GM18505 (cell line): Measurements from ENCODE around the gene LMO3.
"Not testable (repeated sequence)": the region's sequence is repeated elsewhere in the genome, so short reads cannot be mapped to it uniquely, and the experiment has no call there.

ENCODE experiments used
- ATAC-seq: cut with Tn5 transposase; IDR thresholded peaks from one replicate; pipeline ENCODE4 v1.9.1; 2021; ENCODE audit not compliant: unreplicated experiment
- POLR2A ChIP-seq: IDR thresholded peaks from 4 replicates; pipeline ENCODE4 v1.6.1; 2011; ENCODE audit warnings: borderline replicate concordance; ENCODE audit not compliant: insufficient read depth, insufficient read length; ENCODE audit errors: extremely low read depth

Gene LMO3

GRCh38 chr12:16553457-16553856, 52.5 kb downstream of the LMO3 start:
- TF ChIP-seq POLR2A = no peak
- no peak for ATAC-seq

GRCh38 chr12:16552301-16552700, 53.7 kb downstream of the LMO3 start:
- ATAC-seq = no peak
- no peak for TF ChIP-seq POLR2A

- no peak for ATAC-seq
- no peak for TF ChIP-seq POLR2A
These were observed 60.1 kb downstream of the LMO3 start for GRCh38 chr12:16545836-16546235.

- no peak for ATAC-seq
These were observed 63.4 kb downstream of the LMO3 start for GRCh38 chr12:16542586-16542985.

GRCh38 chr12:16537652-16538051, 68.3 kb downstream of the LMO3 start:
- not testable (repeated sequence) for ATAC-seq

More at GRCh38 chr12:16542586-16542985, 63.4 kb downstream of the LMO3 start:
- no peak for TF ChIP-seq POLR2A

GRCh38 chr12:16531621-16532020, 74.3 kb downstream of the LMO3 start:
- TF ChIP-seq POLR2A = no peak
- no peak for ATAC-seq

GRCh38 chr12:16530268-16530850, 75.6 kb downstream of the LMO3 start:
- ATAC-seq = no peak
- no peak for TF ChIP-seq POLR2A

GRCh38 chr12:16526693-16527092, 79.3 kb downstream of the LMO3 start:
- TF ChIP-seq POLR2A = no peak
- ATAC-seq = no peak

GRCh38 chr12:16524378-16524777, 81.6 kb downstream of the LMO3 start:
- no peak for ATAC-seq
- TF ChIP-seq POLR2A = no peak

- ATAC-seq = no peak
- TF ChIP-seq POLR2A = no peak
These were observed 82.0 kb downstream of the LMO3 start for GRCh38 chr12:16523951-16524331.

- ATAC-seq = no peak
- no peak for TF ChIP-seq POLR2A
These were observed 82.5 kb downstream of the LMO3 start for GRCh38 chr12:16523284-16523950.

- ATAC-seq = no peak
- TF ChIP-seq POLR2A = no peak
These were observed 85.6 kb downstream of the LMO3 start for GRCh38 chr12:16520328-16520727.

- ATAC-seq = no peak
- TF ChIP-seq POLR2A = no peak
These were observed 90.3 kb downstream of the LMO3 start for GRCh38 chr12:16515666-16516065.

GRCh38 chr12:16513231-16513630, 92.7 kb downstream of the LMO3 start:
- TF ChIP-seq POLR2A = no peak
- no peak for ATAC-seq

GRCh38 chr12:16509411-16509810, 96.6 kb downstream of the LMO3 start:
- ATAC-seq = no peak
- TF ChIP-seq POLR2A = no peak

- no peak for ATAC-seq
- no peak for TF ChIP-seq POLR2A
These were observed 99.6 kb downstream of the LMO3 start for GRCh38 chr12:16506394-16506793.

- no peak for ATAC-seq
- TF ChIP-seq POLR2A = no peak
These were observed 101.8 kb downstream of the LMO3 start for GRCh38 chr12:16504200-16504599.
